Measurements from ENCODE around the gene PTPRA. TPM values are rescaled to one million over a fixed set of nuclear protein-coding genes. Genes with fewer than 3 reads are reported as not detected.

PTPRA gene
- total and polyA plus RNA-seq, 2 of the 13 experiments (the other 11 are each of a cell fraction or from before 2014, with no cell fraction given), result 47.2 to 127 TPM

DNA sequence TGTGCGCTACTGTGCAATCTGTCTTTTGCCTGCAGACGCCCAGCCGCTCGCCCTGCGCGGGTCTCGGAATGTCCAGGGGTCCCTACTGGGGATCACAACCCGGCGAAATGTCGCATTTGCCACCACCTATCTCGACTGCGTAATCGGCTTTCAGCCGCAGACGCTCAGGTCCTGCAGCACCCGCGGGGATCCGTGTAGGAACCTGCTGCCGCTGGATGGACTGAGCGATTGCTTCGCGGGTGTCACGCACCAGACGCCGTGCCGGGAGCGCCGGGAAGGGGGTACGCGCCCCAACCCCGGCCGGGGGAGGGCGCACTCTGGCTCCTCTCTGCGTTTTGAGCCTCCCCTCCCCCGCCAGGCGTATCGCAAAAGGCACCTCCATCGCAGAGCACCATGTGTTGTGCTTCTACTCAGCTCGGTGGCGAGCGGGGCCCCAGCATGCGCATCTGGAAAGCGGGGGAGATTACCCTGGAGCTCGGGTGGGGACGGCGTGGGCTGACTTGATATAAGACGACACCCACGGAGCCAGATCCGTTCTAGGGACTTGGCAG is 747 bp upstream of the PTPRA start (continued):
- peak; percentile 21; the same call in 1 of the 2 replicates for TF ChIP-seq ZNF616 (CRISPR knock-in tag; IDR thresholded peaks at IDR 0.05; ENCODE audit: low read depth)
- peak; percentile 39 for TF ChIP-seq CCDC6 (CRISPR knock-in tag; IDR thresholded peaks at IDR 0.05)
- TF ChIP-seq HMG20A (CRISPR knock-in tag; IDR thresholded peaks at IDR 0.05; ENCODE audit: borderline replicate concordance), result no peak
- TF ChIP-seq, protein P1, sequence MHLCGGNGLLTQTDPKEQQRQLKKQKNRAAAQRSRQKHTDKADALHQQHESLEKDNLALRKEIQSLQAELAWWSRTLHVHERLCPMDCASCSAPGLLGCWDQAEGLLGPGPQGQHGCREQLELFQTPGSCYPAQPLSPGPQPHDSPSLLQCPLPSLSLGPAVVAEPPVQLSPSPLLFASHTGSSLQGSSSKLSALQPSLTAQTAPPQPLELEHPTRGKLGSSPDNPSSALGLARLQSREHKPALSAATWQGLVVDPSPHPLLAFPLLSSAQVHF (CRISPR knock-in tag; IDR thresholded peaks at IDR 0.05), result peak; percentile 91; the same call in 1 of the 2 replicates
- peak; percentile 95 for TF ChIP-seq EED (CRISPR knock-in tag; IDR thresholded peaks at IDR 0.05)
- TF ChIP-seq ZMYM2 (CRISPR knock-in tag; IDR thresholded peaks at IDR 0.05), result no peak
- TF ChIP-seq, protein P2, sequence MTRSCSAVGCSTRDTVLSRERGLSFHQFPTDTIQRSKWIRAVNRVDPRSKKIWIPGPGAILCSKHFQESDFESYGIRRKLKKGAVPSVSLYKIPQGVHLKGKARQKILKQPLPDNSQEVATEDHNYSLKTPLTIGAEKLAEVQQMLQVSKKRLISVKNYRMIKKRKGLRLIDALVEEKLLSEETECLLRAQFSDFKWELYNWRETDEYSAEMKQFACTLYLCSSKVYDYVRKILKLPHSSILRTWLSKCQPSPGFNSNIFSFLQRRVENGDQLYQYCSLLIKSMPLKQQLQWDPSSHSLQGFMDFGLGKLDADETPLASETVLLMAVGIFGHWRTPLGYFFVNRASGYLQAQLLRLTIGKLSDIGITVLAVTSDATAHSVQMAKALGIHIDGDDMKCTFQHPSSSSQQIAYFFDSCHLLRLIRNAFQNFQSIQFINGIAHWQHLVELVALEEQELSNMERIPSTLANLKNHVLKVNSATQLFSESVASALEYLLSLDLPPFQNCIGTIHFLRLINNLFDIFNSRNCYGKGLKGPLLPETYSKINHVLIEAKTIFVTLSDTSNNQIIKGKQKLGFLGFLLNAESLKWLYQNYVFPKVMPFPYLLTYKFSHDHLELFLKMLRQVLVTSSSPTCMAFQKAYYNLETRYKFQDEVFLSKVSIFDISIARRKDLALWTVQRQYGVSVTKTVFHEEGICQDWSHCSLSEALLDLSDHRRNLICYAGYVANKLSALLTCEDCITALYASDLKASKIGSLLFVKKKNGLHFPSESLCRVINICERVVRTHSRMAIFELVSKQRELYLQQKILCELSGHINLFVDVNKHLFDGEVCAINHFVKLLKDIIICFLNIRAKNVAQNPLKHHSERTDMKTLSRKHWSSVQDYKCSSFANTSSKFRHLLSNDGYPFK (CRISPR knock-in tag; IDR thresholded peaks at IDR 0.05; ENCODE audit: borderline replicate concordance), result peak; percentile 82; the same call in 1 of the 2 replicates
- TF ChIP-seq CENPX (CRISPR knock-in tag; IDR thresholded peaks at IDR 0.05), result no peak
- TF ChIP-seq STAT5B (CRISPR knock-in tag; IDR thresholded peaks at IDR 0.05), result no peak
- TF ChIP-seq, protein P3, sequence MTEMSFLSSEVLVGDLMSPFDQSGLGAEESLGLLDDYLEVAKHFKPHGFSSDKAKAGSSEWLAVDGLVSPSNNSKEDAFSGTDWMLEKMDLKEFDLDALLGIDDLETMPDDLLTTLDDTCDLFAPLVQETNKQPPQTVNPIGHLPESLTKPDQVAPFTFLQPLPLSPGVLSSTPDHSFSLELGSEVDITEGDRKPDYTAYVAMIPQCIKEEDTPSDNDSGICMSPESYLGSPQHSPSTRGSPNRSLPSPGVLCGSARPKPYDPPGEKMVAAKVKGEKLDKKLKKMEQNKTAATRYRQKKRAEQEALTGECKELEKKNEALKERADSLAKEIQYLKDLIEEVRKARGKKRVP (CRISPR knock-in tag; IDR thresholded peaks at IDR 0.05), result peak in 1 of 2 experiments; percentile 69; a peak in 2 of 4 replicates
- TF ChIP-seq, protein P4, sequence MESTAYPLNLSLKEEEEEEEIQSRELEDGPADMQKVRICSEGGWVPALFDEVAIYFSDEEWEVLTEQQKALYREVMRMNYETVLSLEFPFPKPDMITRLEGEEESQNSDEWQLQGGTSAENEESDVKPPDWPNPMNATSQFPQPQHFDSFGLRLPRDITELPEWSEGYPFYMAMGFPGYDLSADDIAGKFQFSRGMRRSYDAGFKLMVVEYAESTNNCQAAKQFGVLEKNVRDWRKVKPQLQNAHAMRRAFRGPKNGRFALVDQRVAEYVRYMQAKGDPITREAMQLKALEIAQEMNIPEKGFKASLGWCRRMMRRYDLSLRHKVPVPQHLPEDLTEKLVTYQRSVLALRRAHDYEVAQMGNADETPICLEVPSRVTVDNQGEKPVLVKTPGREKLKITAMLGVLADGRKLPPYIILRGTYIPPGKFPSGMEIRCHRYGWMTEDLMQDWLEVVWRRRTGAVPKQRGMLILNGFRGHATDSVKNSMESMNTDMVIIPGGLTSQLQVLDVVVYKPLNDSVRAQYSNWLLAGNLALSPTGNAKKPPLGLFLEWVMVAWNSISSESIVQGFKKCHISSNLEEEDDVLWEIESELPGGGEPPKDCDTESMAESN (CRISPR knock-in tag; conservative IDR thresholded peaks at IDR 0.05), result no peak; the same call in none of the 2 replicates
- no peak for TF ChIP-seq ZNF460 (CRISPR knock-in tag; IDR thresholded peaks at IDR 0.05; ENCODE audit: borderline replicate concordance)
- peak; percentile 31 for TF ChIP-seq RBM22 (optimal IDR thresholded peaks at IDR 0.05; ENCODE audit: low read length)
- peak; percentile 47; the same call in 1 of the 2 replicates for TF ChIP-seq GABPB1 (CRISPR knock-in tag; IDR thresholded peaks at IDR 0.05)
- TF ChIP-seq JUNB (CRISPR knock-in tag; IDR thresholded peaks at IDR 0.05; ENCODE audit: borderline replicate concordance), result 0 out of 2 replicates have a peak, but pooled peaks have one; percentile 55
- TF ChIP-seq FOXC1 (CRISPR knock-in tag; IDR thresholded peaks at IDR 0.05; ENCODE audit: borderline replicate concordance), result peak; percentile 39; the same call in 1 of the 2 replicates
- no peak for TF ChIP-seq MTF1 (CRISPR knock-in tag; IDR thresholded peaks at IDR 0.05)
- no peak for TF ChIP-seq NR3C1 (CRISPR knock-in tag; IDR thresholded peaks at IDR 0.05)
- no peak for TF ChIP-seq KDM4B (CRISPR knock-in tag; IDR thresholded peaks at IDR 0.05)
- TF ChIP-seq TCF12 (IDR thresholded peaks at IDR 0.05), result no peak
- 0 out of 2 replicates have a peak, but pooled peaks have one; percentile 49 for TF ChIP-seq TCF12 (CRISPR knock-in tag; IDR thresholded peaks at IDR 0.05)
- TF ChIP-seq SP140L (CRISPR knock-in tag; IDR thresholded peaks at IDR 0.05; ENCODE audit: borderline replicate concordance), result no peak; the same call in 1 of the 2 replicates
- peak; percentile 72; the same call in 1 of the 2 replicates for TF ChIP-seq KDM2A (CRISPR knock-in tag; IDR thresholded peaks at IDR 0.05; ENCODE audit: borderline replicate concordance, low read depth)
- no peak for TF ChIP-seq SRF (IDR thresholded peaks at IDR 0.05; ENCODE audit: low read depth, low read length)
- no peak; the same call in 1 of the 2 replicates for TF ChIP-seq MIXL1 (CRISPR knock-in tag; IDR thresholded peaks at IDR 0.05)
